CD8-positive, alpha-beta memory T cell (primary cell): Measurements from ENCODE around the gene FAM107B. TPM values are rescaled to one million over a fixed set of nuclear protein-coding genes. Genes with fewer than 3 reads are reported as not detected.

Experiments used
- CTCF ChIA-PET: fragments of 350-600 bp; sonication (Branson Sonifier 250); formaldehyde crosslinking; loops from one replicate; lab custom pipeline; 2021; ENCODE audit warnings: antibody characterized with exemption; lab: Charles Lee
- POLR2A ChIA-PET: fragments of 350-600 bp; sonication (Branson Sonifier 250); formaldehyde crosslinking; loops from one replicate; lab custom pipeline; 2021; ENCODE audit warnings: antibody characterized with exemption; lab: Charles Lee
- DNase-seq, 5 donors: peaks; one replicate each; pipeline versions ENCODE4 v3.0.0 to v3.0.0-alpha.2; 2020 to 2022; ENCODE audit warnings: mixed read lengths in 1 of 5
- H3K27ac ChIP-seq: one replicate; pipeline ENCODE4 v1.7.0; 2013; ENCODE audit warnings: low read depth, mild to moderate bottlenecking, low read length, moderate library complexity
- H3K27me3 ChIP-seq: 2 replicates; pipeline ENCODE4 v1.7.0; 2013; ENCODE audit warnings: low read length, mild to moderate bottlenecking; ENCODE audit not compliant: insufficient read depth, poor library complexity, severe bottlenecking
- H3K36me3 ChIP-seq: 2 replicates; pipeline ENCODE4 v1.7.0; 2013; ENCODE audit warnings: mild to moderate bottlenecking, low read length, moderate library complexity; ENCODE audit not compliant: insufficient read depth
- H3K4me1 ChIP-seq: 2 replicates; pipeline ENCODE4 v1.7.0; 2013; ENCODE audit warnings: mild to moderate bottlenecking, low read length, moderate library complexity; ENCODE audit not compliant: insufficient read depth
- H3K4me3 ChIP-seq: 2 replicates; pipeline ENCODE4 v1.7.0; 2013; ENCODE audit warnings: mild to moderate bottlenecking, low read length
- H3K9me3 ChIP-seq: 2 replicates; pipeline ENCODE4 v1.7.0; 2013; ENCODE audit warnings: mild to moderate bottlenecking, low read length
- H3K27ac Mint-ChIP-seq, 8 donors: one replicate each; pipeline ENCODE4 v1.8.0; 2020 to 2021; ENCODE audit warnings: mixed read lengths in 8 of 8, mild to moderate bottlenecking in 6 of 8, inconsistent platforms in 3 of 8, moderate library complexity in 3 of 8
- H3K27me3 Mint-ChIP-seq, 2 donors: one replicate each; pipeline ENCODE4 v1.8.0; 2020 to 2021; ENCODE audit warnings: mixed read lengths in 2 of 2, mild to moderate bottlenecking in 1 of 2, moderate library complexity in 1 of 2
- H3K36me3 Mint-ChIP-seq, 3 donors: one replicate each; pipeline ENCODE4 v1.8.0; 2020 to 2021; ENCODE audit warnings: mixed read lengths in 3 of 3, inconsistent platforms in 1 of 3, mild to moderate bottlenecking in 1 of 3
- H3K4me1 Mint-ChIP-seq, 3 donors: one replicate each; pipeline ENCODE4 v1.8.0; 2020 to 2021; ENCODE audit warnings: mixed read lengths in 3 of 3, inconsistent platforms in 1 of 3, mild to moderate bottlenecking in 1 of 3
- H3K4me3 Mint-ChIP-seq, 7 donors: one replicate each; pipeline ENCODE4 v1.8.0; 2020 to 2021; ENCODE audit warnings: mixed read lengths in 7 of 7, mild to moderate bottlenecking in 6 of 7, moderate library complexity in 4 of 7, inconsistent platforms in 2 of 7
- H3K9me3 Mint-ChIP-seq, 5 donors: one replicate each; pipeline ENCODE4 v1.8.0; 2020 to 2022; ENCODE audit warnings: mixed read lengths in 5 of 5, mild to moderate bottlenecking in 3 of 5, moderate library complexity in 2 of 5, inconsistent platforms in 1 of 5
- polyA plus RNA-seq: library from polyadenylated mRNA; unstranded; fragments of 300-500 nt; fragmentation: Illumina TruSeq; gene quantifications from one replicate; pipeline ENCODE4 v1.2.3, GENCODE V29; 2021
- total RNA-seq, 2 experiments: library from RNA; stranded (reverse); gene quantifications; one replicate each; pipeline ENCODE4 v1.2.3, GENCODE V29; 2021

Gene FAM107B
- total and polyA plus RNA-seq, 3 experiments from 2014 or later: 138 to 316 (median 143) TPM

DNA sequence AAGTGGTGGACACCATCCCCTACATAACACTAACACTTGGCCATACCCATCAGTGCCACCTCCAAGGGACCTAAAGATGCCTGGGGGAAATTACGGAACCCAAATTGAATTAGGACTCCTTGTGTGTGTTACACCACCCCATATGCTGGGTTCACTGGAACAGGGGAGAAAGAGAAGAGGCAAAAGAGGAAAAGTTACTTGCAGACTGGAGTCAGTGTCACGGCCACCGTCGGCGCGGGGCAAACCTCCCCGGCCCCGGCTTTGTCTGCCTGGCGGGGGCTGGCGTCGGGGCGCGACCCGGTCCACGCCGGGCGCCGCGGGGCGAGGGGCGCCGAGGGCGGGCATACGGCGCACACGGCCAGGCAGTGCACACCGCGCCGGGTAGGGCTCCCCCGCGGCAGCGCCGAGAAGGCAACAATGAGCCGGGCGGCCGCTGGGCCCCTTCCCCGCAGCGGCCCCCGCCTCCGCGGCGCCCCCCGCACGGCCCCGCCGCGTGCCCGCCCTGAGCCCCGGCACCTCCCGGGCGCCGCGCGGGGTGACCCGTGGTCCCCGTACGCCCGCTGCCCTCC lies 171.1 kb downstream of the FAM107B start:
- H3K4me1 Mint-ChIP-seq: peaks cover 54 to 68% (median 64%) of the 10 kb centered on the region in 3 donors
- H3K4me3 Mint-ChIP-seq: peak overlapping the region; percentile 93 to 100 (median 99)
- H3K4me1 ChIP-seq: peaks cover 47% of the 10 kb centered on the region
- H3K36me3 Mint-ChIP-seq: peaks cover 7 to 46% (median 14%) of the 10 kb centered on the region in 3 donors
- H3K9me3 Mint-ChIP-seq: no peaks in the 10 kb centered on the region
- H3K27me3 Mint-ChIP-seq: no peaks in the 10 kb centered on the region
- DNase-seq: peak in 2 of 5 donors; percentile 31 to 55
- H3K9me3 ChIP-seq: no peaks in the 10 kb centered on the region
- CTCF ChIA-PET: no interaction called here
- peaks cover 5% of the 10 kb centered on the region for H3K36me3 ChIP-seq
- POLR2A ChIA-PET: no interaction called here
- peak overlapping the region; percentile 95 to 99 (median 98) for H3K27ac Mint-ChIP-seq
- H3K27ac ChIP-seq: peak overlapping the region; percentile 70
- peak overlapping the region; percentile 66 for H3K4me3 ChIP-seq
- no peaks in the 10 kb centered on the region for H3K27me3 ChIP-seq

DNA sequence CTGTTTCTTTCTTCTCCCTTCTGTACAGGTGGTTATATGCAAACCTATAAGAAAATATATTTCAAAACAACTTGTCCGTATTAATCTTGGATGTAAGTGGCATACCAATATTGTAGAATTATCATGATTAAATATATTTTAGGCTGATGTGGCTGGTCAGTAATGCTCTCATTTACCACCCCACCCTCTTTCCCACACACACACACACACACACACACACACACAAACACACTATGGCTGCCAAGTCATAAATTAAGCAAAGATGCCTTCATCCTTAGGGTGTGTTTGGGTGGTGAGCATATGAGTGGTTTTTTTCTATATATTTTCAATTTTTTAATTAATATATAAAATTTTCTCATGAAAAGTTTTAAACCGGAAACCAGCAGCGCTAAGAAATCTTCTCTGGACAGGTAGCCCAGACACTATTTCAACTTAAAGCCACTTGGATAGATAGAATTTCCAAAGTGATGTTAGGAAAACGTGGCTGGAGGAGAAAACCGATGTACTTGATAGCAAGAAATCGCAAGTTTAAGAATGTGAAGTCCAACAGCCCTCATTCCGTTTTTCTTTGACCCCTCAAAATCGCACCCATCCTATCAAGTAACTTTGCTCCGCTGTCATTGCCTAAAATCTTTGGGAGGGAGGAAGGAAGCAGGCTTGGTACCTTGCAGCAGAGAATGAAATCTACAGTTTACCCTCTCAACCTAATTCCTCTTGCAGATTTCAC lies 171.7 kb downstream of the FAM107B start:
- Histone ChIP-seq H3K27me3 (no peaks in the 10 kb centered on the region), H3K27ac (peak overlapping the region; percentile 70), H3K4me1 (peaks cover 47% of the 10 kb centered on the region), H3K4me3 (peak overlapping the region; percentile 66), H3K9me3 (no peaks in the 10 kb centered on the region), H3K36me3 (peaks cover 10% of the 10 kb centered on the region)
- H3K36me3 Mint-ChIP-seq: peaks cover 7 to 52% (median 14%) of the 10 kb centered on the region in 3 donors
- DNase-seq: no peak
- no peaks in the 10 kb centered on the region for H3K9me3 Mint-ChIP-seq
- no peaks in the 10 kb centered on the region for H3K27me3 Mint-ChIP-seq
- ChIA-PET POLR2A (interaction anchor here (0.6 kb wide), 1 partner anchor 79 kb away, joined by 3 read pairs; no protein-coding TSS in a partner anchor), CTCF (no interaction called here)
- H3K27ac Mint-ChIP-seq: peak overlapping the region; percentile 95 to 99 (median 98)
- peak overlapping the region; percentile 93 to 100 (median 99) for H3K4me3 Mint-ChIP-seq
- H3K4me1 Mint-ChIP-seq: peaks cover 60 to 71% (median 71%) of the 10 kb centered on the region in 3 donors

DNA sequence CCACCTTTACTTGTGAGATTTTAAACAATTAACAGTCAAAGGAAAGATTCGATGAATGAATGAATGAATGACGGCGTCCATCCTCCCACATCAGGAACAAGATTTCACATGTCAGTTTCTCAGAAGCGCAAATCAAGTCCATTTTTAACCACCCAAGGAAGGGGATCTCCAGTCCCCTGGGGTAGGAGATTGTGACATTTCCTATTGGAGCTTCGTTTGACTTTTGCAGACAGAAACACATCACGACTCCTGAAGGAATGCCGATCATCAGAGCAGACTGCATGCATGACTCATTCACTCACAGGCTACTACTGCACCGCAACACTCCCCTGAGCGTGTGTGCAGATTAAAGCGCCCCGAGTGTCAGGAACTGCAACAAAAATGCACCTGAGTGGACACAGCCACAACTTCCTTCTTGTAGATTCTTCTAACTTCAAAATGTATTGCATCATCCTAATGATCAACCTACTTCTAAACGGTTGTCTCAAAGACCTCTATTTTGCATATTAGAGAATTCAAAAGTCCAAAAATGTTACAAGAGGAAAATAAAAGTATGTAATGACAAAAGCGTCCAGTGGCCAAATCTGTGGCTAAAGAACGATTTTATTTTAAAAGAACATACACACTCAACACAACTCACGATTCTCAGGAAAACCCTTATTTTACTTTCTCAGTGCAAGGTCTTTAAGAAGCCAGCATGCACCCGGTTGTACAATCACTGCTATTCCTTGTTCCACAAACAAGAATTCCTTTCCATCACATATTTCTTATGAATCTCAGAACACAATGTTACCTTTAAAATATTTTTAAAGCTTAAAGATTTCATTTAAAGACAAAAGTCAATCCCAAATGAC lies 172.6 kb downstream of the FAM107B start:
- ChIA-PET POLR2A (interaction anchor here (0.6 kb wide), 1 partner anchor 78 kb away, joined by 3 read pairs; no protein-coding TSS in a partner anchor), CTCF (interaction anchor here (1.3 kb wide), 1 partner anchor 10 kb away, joined by 3 read pairs; no protein-coding TSS in a partner anchor)
- Mint-ChIP-seq H3K27me3 (no peaks in the 10 kb centered on the region), H3K9me3 (no peaks in the 10 kb centered on the region), H3K4me3 (peak overlapping the region; percentile 93 to 100 (median 99)), H3K4me1 (peaks cover 66 to 80% (median 79%) of the 10 kb centered on the region in 3 donors), H3K36me3 (peaks cover 7 to 59% (median 17%) of the 10 kb centered on the region in 3 donors), H3K27ac (peak overlapping the region; percentile 86 to 99 (median 94))
- no peaks in the 10 kb centered on the region for H3K9me3 ChIP-seq
- no peaks in the 10 kb centered on the region for H3K27me3 ChIP-seq
- peak overlapping the region; percentile 33 for H3K4me3 ChIP-seq
- peaks cover 10% of the 10 kb centered on the region for H3K36me3 ChIP-seq
- peak overlapping the region; percentile 24 for H3K27ac ChIP-seq
- peaks cover 47% of the 10 kb centered on the region for H3K4me1 ChIP-seq
- DNase-seq: peak; percentile 45 to 82 (median 53)

- Histone ChIP-seq H3K27ac (peak overlapping the region; percentile 24), H3K36me3 (peaks cover 10% of the 10 kb centered on the region), H3K4me1 (peaks cover 53% of the 10 kb centered on the region), H3K27me3 (no peaks in the 10 kb centered on the region), H3K4me3 (peak overlapping the region; percentile 33), H3K9me3 (no peaks in the 10 kb centered on the region)
- CTCF ChIA-PET: interaction anchor here (1.3 kb wide), 1 partner anchor 10 kb away, joined by 3 read pairs; no protein-coding TSS in a partner anchor
- POLR2A ChIA-PET: no interaction called here
- Mint-ChIP-seq H3K27me3 (no peaks in the 10 kb centered on the region), H3K27ac (peak overlapping the region; percentile 86 to 99 (median 96)), H3K4me3 (peak overlapping the region; percentile 93 to 100 (median 99)), H3K9me3 (no peaks in the 10 kb centered on the region), H3K36me3 (peaks cover 9 to 66% (median 22%) of the 10 kb centered on the region in 3 donors), H3K4me1 (peaks cover 74 to 87% (median 86%) of the 10 kb centered on the region in 3 donors)
- no peak for DNase-seq
Observed at GRCh38 chr10:14601326-14601725, 173.4 kb downstream of the FAM107B start.

DNA sequence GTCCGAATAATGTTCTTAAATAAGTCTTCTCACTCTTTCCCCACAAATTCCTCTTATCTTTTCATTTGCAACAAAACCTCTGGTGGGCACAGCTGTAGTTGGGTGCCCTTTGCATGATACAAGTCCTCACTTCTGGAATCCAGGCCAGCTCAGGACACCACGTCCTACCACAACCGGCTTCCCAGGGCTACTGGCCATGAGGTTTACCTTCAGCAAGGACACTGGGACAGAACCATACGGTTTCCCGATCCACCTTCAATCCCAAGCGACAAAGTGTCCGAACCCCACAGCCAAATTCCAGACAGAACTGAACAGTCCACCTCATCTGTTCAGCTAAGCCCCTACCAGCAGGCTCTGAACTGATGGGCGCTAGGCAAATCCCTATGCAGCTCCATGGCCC lies 174.6 kb downstream of the FAM107B start:
- POLR2A ChIA-PET: no interaction called here
- Histone ChIP-seq H3K36me3 (peaks cover 10% of the 10 kb centered on the region), H3K27ac (no peak overlapping the region), H3K4me3 (no peak overlapping the region), H3K27me3 (no peaks in the 10 kb centered on the region), H3K9me3 (no peaks in the 10 kb centered on the region), H3K4me1 (peaks cover 49% of the 10 kb centered on the region)
- Mint-ChIP-seq H3K4me3 (peak overlapping the region in 4 of 7 donors; percentile 24 to 60 (median 36)), H3K27ac (peak overlapping the region; percentile 83 to 99 (median 90)), H3K36me3 (peaks cover 18 to 76% (median 31%) of the 10 kb centered on the region in 3 donors), H3K4me1 (peaks cover 80 to 87% (median 86%) of the 10 kb centered on the region in 3 donors), H3K9me3 (no peaks in the 10 kb centered on the region), H3K27me3 (no peaks in the 10 kb centered on the region)
- CTCF ChIA-PET: interaction anchor here (1.0 to 1.2 kb wide), 4 partner anchors 10 to 56 kb away, joined by 3 to 7 read pairs (median 4); no protein-coding TSS in a partner anchor
- no peak for DNase-seq

DNA sequence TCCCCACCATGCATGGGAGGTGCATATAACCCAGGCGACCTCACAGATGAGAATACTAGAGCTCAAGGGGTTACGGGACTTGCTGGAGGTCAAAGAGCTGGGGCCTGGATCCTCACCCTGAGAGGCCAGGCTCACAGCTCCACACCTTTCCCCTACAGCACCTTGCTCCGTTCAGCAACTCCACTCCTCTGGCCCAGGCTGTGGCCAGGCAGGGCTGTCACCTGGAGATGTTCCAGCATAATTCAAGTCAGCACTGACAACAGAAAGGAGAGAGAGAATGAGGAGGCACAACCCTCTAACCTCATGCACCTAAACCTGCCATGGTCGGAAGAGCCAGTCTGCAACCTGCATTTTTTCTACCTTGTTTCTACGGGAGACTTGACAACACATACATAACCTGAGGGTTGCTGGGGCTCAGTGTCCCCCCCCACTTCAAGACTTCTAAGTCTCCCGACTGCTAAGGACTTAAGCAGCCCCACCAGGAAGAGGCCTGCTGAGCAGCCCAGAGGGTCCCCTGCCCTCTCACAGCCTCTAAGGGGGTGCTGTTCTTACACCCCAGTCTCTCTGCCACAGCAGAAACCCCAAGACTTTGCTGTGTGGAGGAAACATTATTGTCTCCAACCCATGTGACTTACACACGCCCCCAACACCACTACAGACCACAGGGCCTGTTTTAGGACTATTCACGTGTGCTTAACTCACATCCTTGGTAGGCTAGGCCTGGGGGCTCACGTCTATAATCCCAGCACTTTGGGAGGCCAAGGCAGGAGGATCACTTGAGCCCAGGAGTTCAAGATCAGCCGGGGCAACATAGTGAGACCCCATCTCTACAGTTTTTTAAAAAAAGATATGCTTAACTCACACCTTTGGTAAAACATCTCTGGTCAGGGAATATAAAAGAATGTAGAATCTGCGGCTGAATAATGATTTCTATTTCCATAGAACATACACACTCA lies 175.6 kb downstream of the FAM107B start:
- H3K4me1 Mint-ChIP-seq: peaks cover 83 to 92% (median 90%) of the 10 kb centered on the region in 3 donors
- ChIA-PET POLR2A (interaction anchor here (1.2 kb wide), 1 partner anchor 11 kb away, joined by 6 read pairs; no protein-coding TSS in a partner anchor), CTCF (interaction anchor here (0.7 to 2.1 kb wide), 6 partner anchors 9 to 56 kb away, joined by 3 to 7 read pairs (median 4); no protein-coding TSS in a partner anchor)
- Histone ChIP-seq H3K4me3 (no peak overlapping the region), H3K4me1 (peaks cover 43% of the 10 kb centered on the region), H3K9me3 (no peaks in the 10 kb centered on the region), H3K27me3 (no peaks in the 10 kb centered on the region), H3K27ac (peak overlapping the region; percentile 33), H3K36me3 (peaks cover 10% of the 10 kb centered on the region)
- H3K27me3 Mint-ChIP-seq: no peaks in the 10 kb centered on the region
- DNase-seq: peak in 3 of 5 donors; percentile 31 to 77 (median 60)
- no peaks in the 10 kb centered on the region for H3K9me3 Mint-ChIP-seq
- H3K27ac Mint-ChIP-seq: peak overlapping the region; percentile 83 to 99 (median 90)
- peaks cover 18 to 82% (median 36%) of the 10 kb centered on the region in 3 donors for H3K36me3 Mint-ChIP-seq
- peak overlapping the region; percentile 22 to 60 (median 39) for H3K4me3 Mint-ChIP-seq
